Fibroblast of lung (primary cell): Measurements from ENCODE around the gene AFAP1.

Experiments used
- CTCF ChIP-seq, 2 donors: IDR thresholded peaks in 1 of 2; conservative IDR thresholded peaks in 1 of 2; 1 replicate in 1 of 2; 2 replicates in 1 of 2; pipeline ENCODE4 v1.5.1; 2011 to 2012; ENCODE audit warnings: low read length in 2 of 2, control low read depth in 1 of 2, inconsistent platforms in 1 of 2, low read depth in 1 of 2, mild to moderate bottlenecking in 1 of 2
- EZH2 ChIP-seq: IDR thresholded peaks from 2 replicates; pipeline ENCODE4 v1.5.1; 2012; ENCODE audit warnings: low read length, control low read depth, mild to moderate bottlenecking; ENCODE audit errors: missing control alignments

GRCh38 chr4:7738458-7739076 is 201.1 kb downstream of the AFAP1 start:
- TF ChIP-seq EZH2 (no peak), CTCF (conservative IDR thresholded peaks at IDR 0.05 in 1 of 2, IDR thresholded peaks at IDR 0.05 in 1 of 2; ENCODE audit: low read depth in 1 of 2, low read length in 2 of 2) (no peak)
